Heart left ventricle (tissue), 13 donors: Measurements from ENCODE around the gene SNRPA.
"Not testable (repeated sequence)": the region's sequence is repeated elsewhere in the genome, so short reads cannot be mapped to it uniquely, and the experiment has no call there.

Experiments used
- CTCF ChIP-seq, 12 donors: fragments of 200-600 bp; sonication (generic) in 4 of 12; IDR thresholded peaks; one replicate each; pipeline versions ENCODE4 v1.5.0 to v1.8.0; 2018 to 2022; ENCODE audit warnings: antibody characterized with exemption in 12 of 12, mild to moderate bottlenecking in 5 of 12
- POLR2A ChIP-seq, 2 donors: fragments of 450-650 bp; IDR thresholded peaks; one replicate each; pipeline ENCODE4 v1.6.1; 2017; ENCODE audit warnings: antibody characterized with exemption in 2 of 2, mild to moderate bottlenecking in 2 of 2, moderate library complexity in 2 of 2
- donor health status: ischemic (EF 13 %, LVEDD 7.1; RV severe dilation, severe dysfunction).
- donor health status: DM: no; HTN: yes; CAD: no.
- donor health status: DM: no; HTN: no; CAD: no.
- donor health status: ischemic (EF 25% LVEDD 6.9; RV normal size, moderate dysfunction).
- donor health status: ischemic (EF 25% LVEDD 5.7; RV mildly dilated, moderate dysfunction).
- donor health status: ischemic (EF 35%, LVEDD 5.7; RV mildly dilated, moderate dysfunction).
- donor health status: nonischemic (EF 11% LVEDD 7.7; RV severe dilation, severe dysfunction).
- donor health status: DM: yes; HTN: yes; CAD: no.
- donor health status: PGD.
- donor health status: ischemic (EF 29% LVEDD 5.4; RV normal size, mild dysfunction).
- donor health status: nonischemic (EF 23%, LVEDD 6.1; RV moderate dilation, normal function).

GRCh38 chr19:40771101-40771862 lies 20.3 kb downstream of the SNRPA start:
- TF ChIP-seq CTCF, POLR2A (IDR thresholded peaks at IDR 0.05): not testable (repeated sequence)
